Lung (tissue), 12 donors: ENCODE results near the gene TBR1. TPM values are rescaled to one million over a fixed set of nuclear protein-coding genes. Genes with fewer than 3 reads are reported as not detected.

Experiments used
- ATAC-seq: fragments of 200-7000 bp; cut with Tn5 transposase; one replicate; pipeline ENCODE4 v1.9.1; 2020; ENCODE audit warnings: moderate number of reproducible peaks; ENCODE audit not compliant: insufficient read depth, low FRiP score
- DNase-seq, 3 donors: peaks; one replicate each; pipeline ENCODE4 v3.0.0-alpha.2; 2013 to 2017
- H3K27ac ChIP-seq, 2 donors: one replicate each; pipeline ENCODE4 v1.5.1; 2013; ENCODE audit warnings: mild to moderate bottlenecking in 2 of 2, moderate library complexity in 2 of 2, control low read depth in 1 of 2, inconsistent platforms in 1 of 2, low read depth in 1 of 2, low read length in 1 of 2
- H3K27me3 ChIP-seq, 3 donors: one replicate each; pipeline ENCODE4 v1.5.1; 2013; ENCODE audit warnings: low read length in 2 of 3; ENCODE audit not compliant: control insufficient read depth in 3 of 3, insufficient read depth in 3 of 3
- H3K36me3 ChIP-seq, 4 donors: one replicate each; pipeline ENCODE4 v1.5.1; 2013; ENCODE audit warnings: low read length in 4 of 4, mild to moderate bottlenecking in 1 of 4, moderate library complexity in 1 of 4; ENCODE audit not compliant: control insufficient read depth in 4 of 4, insufficient read depth in 4 of 4
- H3K4me1 ChIP-seq, 5 donors: one replicate each; pipeline ENCODE4 v1.5.1; 2013; ENCODE audit warnings: low read length in 5 of 5, mild to moderate bottlenecking in 2 of 5, moderate library complexity in 1 of 5; ENCODE audit not compliant: control insufficient read depth in 5 of 5, insufficient read depth in 5 of 5
- H3K4me3 ChIP-seq: one replicate; pipeline ENCODE4 v1.5.1; 2013; ENCODE audit warnings: mild to moderate bottlenecking, control low read depth, moderate library complexity
- H3K9ac ChIP-seq, 2 donors: one replicate each; pipeline ENCODE4 v1.5.1; 2013; ENCODE audit warnings: low read length in 2 of 2, control low read depth in 1 of 2; ENCODE audit not compliant: insufficient read depth in 1 of 2
- H3K9me3 ChIP-seq, 4 donors: one replicate each; pipeline ENCODE4 v1.5.1; 2013; ENCODE audit warnings: low read length in 3 of 4, mild to moderate bottlenecking in 1 of 4, moderate library complexity in 1 of 4; ENCODE audit not compliant: control insufficient read depth in 4 of 4, insufficient read depth in 3 of 4
- WGBS, 2 donors: extraction: QIAGEN DNeasy Blood & Tissue Kit; methylation state at CpG; one replicate each; pipeline ENCODE4 v1.1.7; 2013; 5-methylcytosine and 5-hydroxymethylcytosine counted together
- polyA plus RNA-seq, 2 donors: library from polyadenylated mRNA; stranded (reverse); fragments of 200-250 nt; gene quantifications; one replicate each; pipeline ENCODE4 v1.2.1, GENCODE V29; 2013
- total RNA-seq, 2 donors: library from RNA; depleted of rRNA in 1 of 2; stranded (reverse); fragments of >200 nt in 1 of 2; gene quantifications; one replicate each; pipeline ENCODE4 v1.2.1, GENCODE V29; 2014 to 2021
- TF ChIP-seq, protein P1 (sequence below): IDR thresholded peaks from 2 replicates; pipeline ENCODE4 v1.5.1; 2012; ENCODE audit warnings: mild to moderate bottlenecking; ENCODE audit errors: control extremely low read depth, extremely low read depth
- donor health status: control.
- donor health status: control.
- donor health status: Bipolar disorder and iron deficiency.
- donor health status: healthy.
- donor health status: DM: yes; HTN: yes; CAD: no.

Gene TBR1
- total and polyA plus RNA-seq, 4 donors, result 0.01 to 0.02 TPM; not detected in 2

DNA sequence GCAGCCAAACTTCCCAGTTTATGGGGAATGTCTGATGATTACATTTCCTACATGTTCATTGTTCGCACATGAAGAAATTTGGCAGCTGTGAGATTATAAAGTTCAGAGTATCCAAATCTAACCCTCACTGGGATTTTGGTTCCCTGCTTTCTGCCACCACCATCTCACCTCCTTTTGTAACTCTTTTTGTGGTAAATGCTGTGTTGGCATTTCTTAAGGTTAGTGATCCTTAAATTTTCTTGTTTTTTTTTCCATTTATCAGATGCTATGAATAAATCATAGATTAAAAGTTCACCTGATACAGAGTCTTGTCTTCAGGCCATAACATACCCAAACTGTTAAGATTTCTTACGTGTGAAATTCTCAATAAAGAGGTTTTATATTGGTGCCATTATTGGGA is 8.5 kb upstream of the TBR1 start:
- Histone ChIP-seq H3K4me3 (no peak overlapping the region), H3K27ac (no peak overlapping the region), H3K9ac (no peak overlapping the region), H3K9me3 (no peaks in the 10 kb centered on the region), H3K4me1 (no peaks in the 10 kb centered on the region), H3K36me3 (peaks cover 0 to 8% (median 3%) of the 10 kb centered on the region in 4 donors), H3K27me3 (peaks cover 0 to 5% (median 4%) of the 10 kb centered on the region in 3 donors)
- 98% methylated on average over 2 of the region's 2 CpGs for WGBS, 2 donors
- ATAC-seq, result no peak
- no peak for DNase-seq
- TF ChIP-seq, protein P1, sequence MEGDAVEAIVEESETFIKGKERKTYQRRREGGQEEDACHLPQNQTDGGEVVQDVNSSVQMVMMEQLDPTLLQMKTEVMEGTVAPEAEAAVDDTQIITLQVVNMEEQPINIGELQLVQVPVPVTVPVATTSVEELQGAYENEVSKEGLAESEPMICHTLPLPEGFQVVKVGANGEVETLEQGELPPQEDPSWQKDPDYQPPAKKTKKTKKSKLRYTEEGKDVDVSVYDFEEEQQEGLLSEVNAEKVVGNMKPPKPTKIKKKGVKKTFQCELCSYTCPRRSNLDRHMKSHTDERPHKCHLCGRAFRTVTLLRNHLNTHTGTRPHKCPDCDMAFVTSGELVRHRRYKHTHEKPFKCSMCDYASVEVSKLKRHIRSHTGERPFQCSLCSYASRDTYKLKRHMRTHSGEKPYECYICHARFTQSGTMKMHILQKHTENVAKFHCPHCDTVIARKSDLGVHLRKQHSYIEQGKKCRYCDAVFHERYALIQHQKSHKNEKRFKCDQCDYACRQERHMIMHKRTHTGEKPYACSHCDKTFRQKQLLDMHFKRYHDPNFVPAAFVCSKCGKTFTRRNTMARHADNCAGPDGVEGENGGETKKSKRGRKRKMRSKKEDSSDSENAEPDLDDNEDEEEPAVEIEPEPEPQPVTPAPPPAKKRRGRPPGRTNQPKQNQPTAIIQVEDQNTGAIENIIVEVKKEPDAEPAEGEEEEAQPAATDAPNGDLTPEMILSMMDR, result no peak

DNA sequence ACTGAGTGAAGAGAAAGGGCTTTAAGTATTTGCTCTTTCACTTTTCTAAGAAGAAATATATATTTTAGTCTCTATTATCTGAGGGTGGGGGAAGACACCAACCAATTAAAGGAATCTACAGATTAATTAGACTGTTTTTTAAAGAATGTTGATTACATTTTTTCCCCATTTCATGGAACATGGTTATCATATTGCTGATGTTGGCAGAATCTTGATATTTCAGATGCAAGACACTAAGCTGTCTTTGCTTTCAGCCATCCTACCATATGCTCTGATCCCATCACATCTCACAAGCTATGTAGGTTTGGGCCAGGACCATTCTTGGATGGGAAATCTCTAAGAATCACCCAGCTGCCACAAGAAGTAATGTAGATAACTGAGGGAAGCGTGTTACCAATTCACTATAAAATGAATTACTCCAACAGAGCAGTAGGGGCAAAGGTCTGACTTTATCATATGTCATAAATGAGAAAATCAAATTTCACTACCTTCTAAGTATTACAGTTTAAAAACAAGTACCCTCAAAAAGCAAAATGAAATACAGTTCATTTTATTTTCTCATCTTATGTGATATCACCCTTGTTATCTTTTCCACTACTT is 6.7 kb upstream of the TBR1 start:
- ATAC-seq, result no peak
- no peak for DNase-seq
- Histone ChIP-seq H3K27ac (no peak overlapping the region), H3K9ac (no peak overlapping the region), H3K27me3 (peaks cover 0 to 21% (median 19%) of the 10 kb centered on the region in 3 donors), H3K4me3 (no peak overlapping the region), H3K9me3 (no peaks in the 10 kb centered on the region), H3K4me1 (peaks cover 0 to 4% (median 0%) of the 10 kb centered on the region in 5 donors), H3K36me3 (peaks cover 0 to 8% (median 0%) of the 10 kb centered on the region in 4 donors)
- TF ChIP-seq, protein P1, result no peak
- 98% methylated on average over 1 of the region's 1 CpG for WGBS, 2 donors

DNA sequence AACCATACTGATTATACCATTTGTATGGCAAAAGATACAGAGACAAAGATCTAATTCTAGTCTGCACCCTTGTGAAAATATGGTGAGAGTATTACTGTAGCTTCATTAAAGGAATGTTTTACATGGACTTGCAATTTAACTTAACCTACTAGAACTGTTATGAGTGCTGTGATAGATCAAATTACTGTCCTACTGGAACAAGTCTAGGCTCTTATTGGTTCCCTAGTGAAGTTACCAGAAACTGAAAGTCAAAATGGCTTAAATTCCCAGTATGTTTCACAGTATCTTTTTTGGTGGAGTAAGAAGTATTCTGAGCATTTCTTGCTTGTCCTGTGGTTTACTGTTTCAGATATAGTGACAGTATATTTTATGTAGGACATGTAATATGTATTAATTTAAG is 3.8 kb upstream of the TBR1 start:
- TF ChIP-seq, protein P1, result no peak
- Histone ChIP-seq H3K4me3 (no peak overlapping the region), H3K9ac (no peak overlapping the region), H3K27me3 (peaks cover 0 to 48% (median 46%) of the 10 kb centered on the region in 3 donors), H3K36me3 (peaks cover 0 to 2% (median 0%) of the 10 kb centered on the region in 4 donors), H3K9me3 (peaks cover 0 to 8% (median 0%) of the 10 kb centered on the region in 4 donors), H3K27ac (no peak overlapping the region), H3K4me1 (peaks cover 0 to 32% (median 7%) of the 10 kb centered on the region in 5 donors)
- ATAC-seq, result no peak
- DNase-seq, result no peak
